A204.1 (cell line): ENCODE measurements around the gene ANKRD16.
"Not testable (repeated sequence)": the region's sequence is repeated elsewhere in the genome, so short reads cannot be mapped to it uniquely, and the experiment has no call there.

Experiments
- FAIRE-seq: peaks from 2 replicates; lab custom pipeline; 2012; peaks lifted over from hg19 to GRCh38; lab: Jason Lieb, UNC

Gene ANKRD16

GRCh38 chr10:5871596-5871995 lies 18.1 kb downstream of the ANKRD16 start:
- FAIRE-seq, result no peak

- no peak for FAIRE-seq
Observed at GRCh38 chr10:5869156-5869555, 20.5 kb downstream of the ANKRD16 start.

- FAIRE-seq, result not testable (repeated sequence)
Observed at GRCh38 chr10:5868383-5868782, 21.3 kb downstream of the ANKRD16 start.

- FAIRE-seq, result not testable (repeated sequence)
Observed at GRCh38 chr10:5867091-5867615, 22.5 kb downstream of the ANKRD16 start.

- FAIRE-seq, result not testable (repeated sequence)
Observed at GRCh38 chr10:5866451-5867081, 23.1 kb downstream of the ANKRD16 start.

GRCh38 chr10:5862981-5863685 lies 26.6 kb downstream of the ANKRD16 start:
- FAIRE-seq, result not testable (repeated sequence)

GRCh38 chr10:5862360-5862961 lies 27.2 kb downstream of the ANKRD16 start:
- no peak for FAIRE-seq

GRCh38 chr10:5860066-5860465 lies 29.6 kb downstream of the ANKRD16 start:
- FAIRE-seq, result no peak

GRCh38 chr10:5858811-5859210 lies 30.9 kb downstream of the ANKRD16 start:
- FAIRE-seq, result no peak

- no peak for FAIRE-seq
Observed at GRCh38 chr10:5856701-5857004, 33.0 kb downstream of the ANKRD16 start.

GRCh38 chr10:5855979-5856700 lies 33.6 kb downstream of the ANKRD16 start:
- FAIRE-seq, result no peak

- no peak for FAIRE-seq
Observed at GRCh38 chr10:5854131-5854475, 35.6 kb downstream of the ANKRD16 start.

GRCh38 chr10:5846667-5847066 lies 43.0 kb downstream of the ANKRD16 start:
- FAIRE-seq, result not testable (repeated sequence)

GRCh38 chr10:5844345-5845055 lies 45.2 kb downstream of the ANKRD16 start:
- FAIRE-seq, result no peak

- no peak for FAIRE-seq
Observed at GRCh38 chr10:5843686-5844344, 45.9 kb downstream of the ANKRD16 start.

- FAIRE-seq, result no peak
Observed at GRCh38 chr10:5841965-5842364, 47.7 kb downstream of the ANKRD16 start.

GRCh38 chr10:5840314-5841307 lies 49.1 kb downstream of the ANKRD16 start:
- FAIRE-seq, result no peak

- not testable (repeated sequence) for FAIRE-seq
Observed at GRCh38 chr10:5836181-5836580, 53.5 kb downstream of the ANKRD16 start.

- no peak for FAIRE-seq
Observed at GRCh38 chr10:5835446-5836095, 54.1 kb downstream of the ANKRD16 start.

- no peak for FAIRE-seq
Observed at GRCh38 chr10:5833814-5834213, 55.9 kb downstream of the ANKRD16 start.
